Liver (tissue), 9 donors: ENCODE results near the gene ATP10D. TPM values are rescaled to one million over a fixed set of nuclear protein-coding genes. Genes with fewer than 3 reads are reported as not detected.

ENCODE experiments used
- DNase-seq: peaks from one replicate; pipeline ENCODE4 v3.0.0-alpha.2; 2017; ENCODE audit warnings: low spot score
- H3K27ac ChIP-seq, 2 donors: one replicate each; pipeline ENCODE4 v1.7.0; 2013; ENCODE audit warnings: inconsistent platforms in 2 of 2, low read length in 2 of 2, control low read depth in 1 of 2, low read depth in 1 of 2, mild to moderate bottlenecking in 1 of 2
- H3K27me3 ChIP-seq, 4 donors: one replicate each; pipeline versions ENCODE4 v1.6.1 to v1.7.0; 2013; ENCODE audit warnings: low read length in 3 of 4, inconsistent platforms in 1 of 4, mild to moderate bottlenecking in 1 of 4, moderate library complexity in 1 of 4; ENCODE audit not compliant: control insufficient read depth in 4 of 4, insufficient read depth in 4 of 4
- H3K36me3 ChIP-seq, 4 donors: one replicate each; pipeline versions ENCODE4 v1.6.1 to v1.7.0; 2013; ENCODE audit warnings: low read length in 3 of 4, mild to moderate bottlenecking in 3 of 4, low read depth in 1 of 4, moderate library complexity in 1 of 4; ENCODE audit not compliant: control insufficient read depth in 4 of 4, insufficient read depth in 3 of 4
- H3K4me1 ChIP-seq, 4 donors: one replicate each; pipeline versions ENCODE4 v1.6.1 to v1.7.0; 2013; ENCODE audit warnings: low read length in 3 of 4, mild to moderate bottlenecking in 3 of 4, moderate library complexity in 1 of 4; ENCODE audit not compliant: control insufficient read depth in 4 of 4, insufficient read depth in 4 of 4
- H3K4me3 ChIP-seq, 3 donors: one replicate each; pipeline versions ENCODE4 v1.6.1 to v1.7.0; 2013; ENCODE audit warnings: low read length in 3 of 3, control low read depth in 1 of 3, low read depth in 1 of 3, mild to moderate bottlenecking in 1 of 3
- H3K9ac ChIP-seq, 2 donors: one replicate each; pipeline ENCODE4 v1.7.0; 2013; ENCODE audit warnings: low read length in 2 of 2, mild to moderate bottlenecking in 2 of 2, moderate library complexity in 2 of 2, control low read depth in 1 of 2, low read depth in 1 of 2
- H3K9me3 ChIP-seq, 4 donors: one replicate each; pipeline versions ENCODE4 v1.6.1 to v1.7.0; 2013; ENCODE audit warnings: low read length in 3 of 4; ENCODE audit not compliant: control insufficient read depth in 4 of 4
- EGR1 ChIP-seq, 2 donors: IDR thresholded peaks; 2 replicates each; pipeline ENCODE4 v1.6.1; 2016 to 2018; ENCODE audit warnings: antibody characterized with exemption in 2 of 2, low read depth in 2 of 2
- FOXA1 ChIP-seq: IDR thresholded peaks from 2 replicates; pipeline ENCODE4 v1.6.1; 2016; ENCODE audit warnings: antibody characterized with exemption
- FOXA2 ChIP-seq: IDR thresholded peaks from 2 replicates; pipeline ENCODE4 v1.6.1; 2016; ENCODE audit warnings: antibody characterized with exemption
- GABPA ChIP-seq, 2 donors: IDR thresholded peaks in 1 of 2; conservative IDR thresholded peaks in 1 of 2; 2 replicates each; pipeline ENCODE4 v1.6.1; 2016; ENCODE audit warnings: antibody characterized with exemption in 2 of 2, mild to moderate bottlenecking in 1 of 2, moderate library complexity in 1 of 2
- HNF4A ChIP-seq, 2 donors: conservative IDR thresholded peaks; 2 replicates each; pipeline ENCODE4 v1.6.1; 2016; ENCODE audit warnings: antibody characterized with exemption in 2 of 2, mild to moderate bottlenecking in 2 of 2
- HNF4G ChIP-seq: IDR thresholded peaks from 2 replicates; pipeline ENCODE4 v1.6.1; 2016; ENCODE audit warnings: antibody characterized with exemption
- NR2F2 ChIP-seq: IDR thresholded peaks from 2 replicates; pipeline ENCODE4 v1.6.1; 2016; ENCODE audit warnings: antibody characterized with exemption
- RAD21 ChIP-seq, 2 donors: IDR thresholded peaks; 2 replicates each; pipeline ENCODE4 v1.6.1; 2016; ENCODE audit warnings: antibody characterized with exemption in 2 of 2, mild to moderate bottlenecking in 2 of 2
- RXRA ChIP-seq, 2 donors: IDR thresholded peaks; 2 replicates each; pipeline ENCODE4 v1.6.1; 2017 to 2018; ENCODE audit warnings: antibody characterized with exemption in 2 of 2, mild to moderate bottlenecking in 1 of 2
- SP1 ChIP-seq: IDR thresholded peaks from 2 replicates; pipeline ENCODE4 v1.6.1; 2018; ENCODE audit warnings: antibody characterized with exemption, mild to moderate bottlenecking
- YY1 ChIP-seq: IDR thresholded peaks from 2 replicates; pipeline ENCODE4 v1.6.1; 2016; ENCODE audit warnings: antibody characterized with exemption, mild to moderate bottlenecking
- WGBS: extraction: QIAGEN DNeasy Blood & Tissue Kit; methylation state at CpG from one replicate; pipeline ENCODE4 v1.1.7; 2013; 5-methylcytosine and 5-hydroxymethylcytosine counted together
- polyA plus RNA-seq, 2 donors: library from polyadenylated mRNA; stranded (reverse) in 1 of 2; unstranded in 1 of 2; fragments of 200-250 nt in 1 of 2; fragments of >200 nt in 1 of 2; fragmentation: Nextera tagmentation in 1 of 2; extraction: Ambion mirVana in 1 of 2; gene quantifications; one replicate each; pipeline versions ENCODE4 v1.2.1 to v1.2.3, GENCODE V29; 2013 to 2015
- total RNA-seq, 2 donors: library from RNA; depleted of rRNA; stranded (reverse); fragments of >200 nt; gene quantifications; one replicate each; pipeline ENCODE4 v1.2.3, GENCODE V29; 2014
- TF ChIP-seq, protein P1 (sequence below): IDR thresholded peaks from 2 replicates; pipeline ENCODE4 v1.6.1; 2016; ENCODE audit warnings: antibody characterized with exemption
- TF ChIP-seq, protein P2 (sequence below): IDR thresholded peaks from 2 replicates; pipeline ENCODE4 v1.6.1; 2016; ENCODE audit warnings: antibody characterized with exemption, mild to moderate bottlenecking
- TF ChIP-seq, protein P3 (sequence below): fragments of 150-350 bp; IDR thresholded peaks from 2 replicates; pipeline ENCODE4 v1.5.1; 2017; ENCODE audit warnings: improper control_type of control experiment, low read depth, low read length; ENCODE audit not compliant: missing input control
- TF ChIP-seq, protein P4 (sequence below): IDR thresholded peaks from 2 replicates; pipeline ENCODE4 v1.6.1; 2016; ENCODE audit warnings: antibody characterized with exemption
- TF ChIP-seq, protein P5 (sequence below): IDR thresholded peaks from 2 replicates; pipeline ENCODE4 v1.6.1; 2016; ENCODE audit warnings: antibody characterized with exemption
- donor health status: healthy.
- donor health status: healthy.
- donor health status: healthy.
- donor health status: healthy.
- donor health status: healthy.

Gene ATP10D
- total and polyA plus RNA-seq, 4 donors: 4.3 to 13.6 (median 7.4) TPM

DNA sequence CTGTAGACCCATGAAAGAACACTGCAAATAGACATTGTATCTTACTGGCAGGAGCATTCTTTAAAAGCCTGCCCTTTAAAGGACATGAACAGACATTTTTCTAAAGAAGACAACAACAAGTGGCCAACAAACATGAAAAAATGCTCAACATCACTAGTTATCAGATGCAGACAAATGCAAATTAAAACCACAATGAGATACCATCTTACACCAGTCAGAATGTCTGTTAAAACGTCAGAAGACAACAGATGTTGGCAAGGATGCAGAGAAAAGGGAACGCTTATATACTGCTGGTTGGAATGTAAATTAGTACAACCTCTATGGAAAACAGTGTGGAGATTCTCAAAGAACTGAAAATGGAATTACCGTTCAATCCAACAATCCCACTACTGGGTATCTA is 77.2 kb downstream of the ATP10D start:
- no peaks in the 10 kb centered on the region for H3K36me3 ChIP-seq
- peaks cover 0 to 19% (median 9%) of the 10 kb centered on the region in 4 donors for H3K4me1 ChIP-seq
- H3K9me3 ChIP-seq: no peaks in the 10 kb centered on the region
- whole genome bisulfite sequencing: 84% methylated on average over 3 of the region's 3 CpGs
- no peak overlapping the region for H3K9ac ChIP-seq
- H3K27me3 ChIP-seq: no peaks in the 10 kb centered on the region
- H3K27ac ChIP-seq: no peak overlapping the region
- no peak for TF ChIP-seq RAD21 (IDR thresholded peaks at IDR 0.05)
- TF ChIP-seq FOXA1: no peak
- TF ChIP-seq FOXA2: no peak
- no peak for TF ChIP-seq RXRA (IDR thresholded peaks at IDR 0.05)
- TF ChIP-seq, protein P1, sequence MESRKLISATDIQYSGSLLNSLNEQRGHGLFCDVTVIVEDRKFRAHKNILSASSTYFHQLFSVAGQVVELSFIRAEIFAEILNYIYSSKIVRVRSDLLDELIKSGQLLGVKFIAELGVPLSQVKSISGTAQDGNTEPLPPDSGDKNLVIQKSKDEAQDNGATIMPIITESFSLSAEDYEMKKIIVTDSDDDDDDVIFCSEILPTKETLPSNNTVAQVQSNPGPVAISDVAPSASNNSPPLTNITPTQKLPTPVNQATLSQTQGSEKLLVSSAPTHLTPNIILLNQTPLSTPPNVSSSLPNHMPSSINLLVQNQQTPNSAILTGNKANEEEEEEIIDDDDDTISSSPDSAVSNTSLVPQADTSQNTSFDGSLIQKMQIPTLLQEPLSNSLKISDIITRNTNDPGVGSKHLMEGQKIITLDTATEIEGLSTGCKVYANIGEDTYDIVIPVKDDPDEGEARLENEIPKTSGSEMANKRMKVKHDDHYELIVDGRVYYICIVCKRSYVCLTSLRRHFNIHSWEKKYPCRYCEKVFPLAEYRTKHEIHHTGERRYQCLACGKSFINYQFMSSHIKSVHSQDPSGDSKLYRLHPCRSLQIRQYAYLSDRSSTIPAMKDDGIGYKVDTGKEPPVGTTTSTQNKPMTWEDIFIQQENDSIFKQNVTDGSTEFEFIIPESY: no peak
- no peak for TF ChIP-seq HNF4A (conservative IDR thresholded peaks at IDR 0.05)
- no peak for TF ChIP-seq NR2F2
- TF ChIP-seq, protein P2, sequence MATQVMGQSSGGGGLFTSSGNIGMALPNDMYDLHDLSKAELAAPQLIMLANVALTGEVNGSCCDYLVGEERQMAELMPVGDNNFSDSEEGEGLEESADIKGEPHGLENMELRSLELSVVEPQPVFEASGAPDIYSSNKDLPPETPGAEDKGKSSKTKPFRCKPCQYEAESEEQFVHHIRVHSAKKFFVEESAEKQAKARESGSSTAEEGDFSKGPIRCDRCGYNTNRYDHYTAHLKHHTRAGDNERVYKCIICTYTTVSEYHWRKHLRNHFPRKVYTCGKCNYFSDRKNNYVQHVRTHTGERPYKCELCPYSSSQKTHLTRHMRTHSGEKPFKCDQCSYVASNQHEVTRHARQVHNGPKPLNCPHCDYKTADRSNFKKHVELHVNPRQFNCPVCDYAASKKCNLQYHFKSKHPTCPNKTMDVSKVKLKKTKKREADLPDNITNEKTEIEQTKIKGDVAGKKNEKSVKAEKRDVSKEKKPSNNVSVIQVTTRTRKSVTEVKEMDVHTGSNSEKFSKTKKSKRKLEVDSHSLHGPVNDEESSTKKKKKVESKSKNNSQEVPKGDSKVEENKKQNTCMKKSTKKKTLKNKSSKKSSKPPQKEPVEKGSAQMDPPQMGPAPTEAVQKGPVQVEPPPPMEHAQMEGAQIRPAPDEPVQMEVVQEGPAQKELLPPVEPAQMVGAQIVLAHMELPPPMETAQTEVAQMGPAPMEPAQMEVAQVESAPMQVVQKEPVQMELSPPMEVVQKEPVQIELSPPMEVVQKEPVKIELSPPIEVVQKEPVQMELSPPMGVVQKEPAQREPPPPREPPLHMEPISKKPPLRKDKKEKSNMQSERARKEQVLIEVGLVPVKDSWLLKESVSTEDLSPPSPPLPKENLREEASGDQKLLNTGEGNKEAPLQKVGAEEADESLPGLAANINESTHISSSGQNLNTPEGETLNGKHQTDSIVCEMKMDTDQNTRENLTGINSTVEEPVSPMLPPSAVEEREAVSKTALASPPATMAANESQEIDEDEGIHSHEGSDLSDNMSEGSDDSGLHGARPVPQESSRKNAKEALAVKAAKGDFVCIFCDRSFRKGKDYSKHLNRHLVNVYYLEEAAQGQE: no peak
- TF ChIP-seq EGR1 (IDR thresholded peaks at IDR 0.05; ENCODE audit: low read depth in 2 of 2): no peak
- TF ChIP-seq, protein P3, sequence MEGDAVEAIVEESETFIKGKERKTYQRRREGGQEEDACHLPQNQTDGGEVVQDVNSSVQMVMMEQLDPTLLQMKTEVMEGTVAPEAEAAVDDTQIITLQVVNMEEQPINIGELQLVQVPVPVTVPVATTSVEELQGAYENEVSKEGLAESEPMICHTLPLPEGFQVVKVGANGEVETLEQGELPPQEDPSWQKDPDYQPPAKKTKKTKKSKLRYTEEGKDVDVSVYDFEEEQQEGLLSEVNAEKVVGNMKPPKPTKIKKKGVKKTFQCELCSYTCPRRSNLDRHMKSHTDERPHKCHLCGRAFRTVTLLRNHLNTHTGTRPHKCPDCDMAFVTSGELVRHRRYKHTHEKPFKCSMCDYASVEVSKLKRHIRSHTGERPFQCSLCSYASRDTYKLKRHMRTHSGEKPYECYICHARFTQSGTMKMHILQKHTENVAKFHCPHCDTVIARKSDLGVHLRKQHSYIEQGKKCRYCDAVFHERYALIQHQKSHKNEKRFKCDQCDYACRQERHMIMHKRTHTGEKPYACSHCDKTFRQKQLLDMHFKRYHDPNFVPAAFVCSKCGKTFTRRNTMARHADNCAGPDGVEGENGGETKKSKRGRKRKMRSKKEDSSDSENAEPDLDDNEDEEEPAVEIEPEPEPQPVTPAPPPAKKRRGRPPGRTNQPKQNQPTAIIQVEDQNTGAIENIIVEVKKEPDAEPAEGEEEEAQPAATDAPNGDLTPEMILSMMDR: no peak
- TF ChIP-seq, protein P4, sequence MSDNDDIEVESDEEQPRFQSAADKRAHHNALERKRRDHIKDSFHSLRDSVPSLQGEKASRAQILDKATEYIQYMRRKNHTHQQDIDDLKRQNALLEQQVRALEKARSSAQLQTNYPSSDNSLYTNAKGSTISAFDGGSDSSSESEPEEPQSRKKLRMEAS: no peak
- TF ChIP-seq HNF4G: no peak
- TF ChIP-seq, protein P5, sequence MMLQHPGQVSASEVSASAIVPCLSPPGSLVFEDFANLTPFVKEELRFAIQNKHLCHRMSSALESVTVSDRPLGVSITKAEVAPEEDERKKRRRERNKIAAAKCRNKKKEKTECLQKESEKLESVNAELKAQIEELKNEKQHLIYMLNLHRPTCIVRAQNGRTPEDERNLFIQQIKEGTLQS: no peak
- no peak for TF ChIP-seq SP1
- no peak for DNase-seq
- no peak overlapping the region for H3K4me3 ChIP-seq

DNA sequence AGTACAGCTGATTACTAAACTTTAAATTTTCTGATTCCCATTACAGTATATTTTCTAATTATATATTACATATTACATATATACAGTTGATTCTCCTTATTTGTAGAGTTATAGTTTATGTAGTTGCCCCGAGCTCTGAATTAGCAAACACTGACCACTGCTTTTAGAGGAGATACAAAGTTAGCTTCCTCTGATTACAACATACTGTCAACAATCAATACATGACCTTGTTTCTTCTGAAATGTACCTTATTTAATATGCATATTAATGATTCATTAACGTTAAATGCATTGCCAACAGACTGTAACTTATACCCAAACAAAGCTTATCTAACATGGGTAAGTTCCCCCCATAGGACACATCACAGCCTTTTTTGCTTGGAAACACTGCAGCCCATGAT is 81.5 kb downstream of the ATP10D start:
- no peak overlapping the region for H3K27ac ChIP-seq
- no peak for DNase-seq
- 41% methylated on average over 2 of the region's 2 CpGs for WGBS
- H3K36me3 ChIP-seq: peaks cover 1 to 9% (median 4%) of the 10 kb centered on the region in 4 donors
- TF ChIP-seq HNF4A (conservative IDR thresholded peaks at IDR 0.05): peak in 1 of 2 donors; percentile 26
- TF ChIP-seq RAD21 (IDR thresholded peaks at IDR 0.05): peak in 1 of 2 donors; percentile 6
- TF ChIP-seq YY1: peak; percentile 22
- TF ChIP-seq, protein P5: no peak
- no peak for TF ChIP-seq GABPA (IDR thresholded peaks at IDR 0.05 in 1 of 2, conservative IDR thresholded peaks at IDR 0.05 in 1 of 2)
- no peak overlapping the region for H3K4me3 ChIP-seq
- H3K9me3 ChIP-seq: no peaks in the 10 kb centered on the region
- no peak overlapping the region for H3K9ac ChIP-seq
- no peaks in the 10 kb centered on the region for H3K27me3 ChIP-seq
- peaks cover 0 to 13% (median 5%) of the 10 kb centered on the region in 4 donors for H3K4me1 ChIP-seq
